BLaER1 (cell line): ENCODE data around the gene XPO1.
"Not testable (repeated sequence)": the region's sequence is repeated elsewhere in the genome, so short reads cannot be mapped to it uniquely, and the experiment has no call there.

ENCODE experiments used
- H3K27ac ChIP-seq: shearing (Covaris generic); formaldehyde crosslinking; 2 replicates; pipeline ENCODE4 v1.8.1; 2022
- H3K27me3 ChIP-seq: shearing (Covaris generic); formaldehyde crosslinking; 2 replicates; pipeline ENCODE4 v1.8.1; 2022
- H3K36me3 ChIP-seq: shearing (Covaris generic); formaldehyde crosslinking; 2 replicates; pipeline ENCODE4 v1.8.1; 2022
- H3K4me1 ChIP-seq: shearing (Covaris generic); formaldehyde crosslinking; 2 replicates; pipeline ENCODE4 v1.8.1; 2022
- H3K4me2 ChIP-seq: shearing (Covaris generic); formaldehyde crosslinking; 2 replicates; pipeline ENCODE4 v1.8.1; 2022
- H3K4me3 ChIP-seq: shearing (Covaris generic); formaldehyde crosslinking; 2 replicates; pipeline ENCODE4 v1.8.1; 2022
- H3K9ac ChIP-seq: shearing (Covaris generic); formaldehyde crosslinking; 2 replicates; pipeline ENCODE4 v1.8.1; 2022
- H3K9me3 ChIP-seq: shearing (Covaris generic); formaldehyde crosslinking; 2 replicates; pipeline ENCODE4 v1.8.1; 2022
- H4K20me1 ChIP-seq: shearing (Covaris generic); formaldehyde crosslinking; 2 replicates; pipeline ENCODE4 v1.8.1; 2022
- Cebpa-rat ChIP-seq: shearing (Covaris generic); IDR thresholded peaks from 2 replicates; pipeline ENCODE4 v1.8.1; 2022

XPO1 gene

GRCh38 chr2:61554604-61555003, 16.4 kb upstream of the XPO1 start:
- no peak for TF ChIP-seq Cebpa-rat
- no peaks in the 10 kb centered on the region for H3K4me1 ChIP-seq
- no peak overlapping the region for H3K4me2 ChIP-seq
- H4K20me1 ChIP-seq = no peaks in the 10 kb centered on the region
- no peaks in the 10 kb centered on the region for H3K36me3 ChIP-seq
- no peak overlapping the region for H3K9ac ChIP-seq
- no peaks in the 10 kb centered on the region for H3K9me3 ChIP-seq
- no peak overlapping the region for H3K4me3 ChIP-seq
- no peak overlapping the region for H3K27ac ChIP-seq
- no peaks in the 10 kb centered on the region for H3K27me3 ChIP-seq

GRCh38 chr2:61550375-61551209, 12.4 kb upstream of the XPO1 start:
- no peaks in the 10 kb centered on the region for H3K27me3 ChIP-seq
- no peak for TF ChIP-seq Cebpa-rat
- H3K27ac ChIP-seq = no peak overlapping the region
- no peak overlapping the region for H3K9ac ChIP-seq
- H3K4me3 ChIP-seq = no peak overlapping the region
- H4K20me1 ChIP-seq = no peaks in the 10 kb centered on the region
- no peaks in the 10 kb centered on the region for H3K36me3 ChIP-seq
- no peak overlapping the region for H3K4me2 ChIP-seq
- no peaks in the 10 kb centered on the region for H3K4me1 ChIP-seq
- H3K9me3 ChIP-seq = no peaks in the 10 kb centered on the region

GRCh38 chr2:61549546-61549945, 11.4 kb upstream of the XPO1 start:
- H3K9me3 ChIP-seq = no peaks in the 10 kb centered on the region

GRCh38 chr2:61543062-61543461, 4.9 kb upstream of the XPO1 start:
- H3K27ac ChIP-seq = no peak overlapping the region
- no peak overlapping the region for H3K4me2 ChIP-seq
- peaks cover 19% of the 10 kb centered on the region for H3K4me1 ChIP-seq
- no peaks in the 10 kb centered on the region for H4K20me1 ChIP-seq
- no peak for TF ChIP-seq Cebpa-rat
- H3K9ac ChIP-seq = no peak overlapping the region
- no peaks in the 10 kb centered on the region for H3K36me3 ChIP-seq
- H3K4me3 ChIP-seq = no peak overlapping the region
- no peaks in the 10 kb centered on the region for H3K9me3 ChIP-seq
- H3K27me3 ChIP-seq = no peaks in the 10 kb centered on the region

More at GRCh38 chr2:61549546-61549945, 11.4 kb upstream of the XPO1 start:
- no peaks in the 10 kb centered on the region for H4K20me1 ChIP-seq
- H3K4me1 ChIP-seq = no peaks in the 10 kb centered on the region
- no peaks in the 10 kb centered on the region for H3K36me3 ChIP-seq
- no peak overlapping the region for H3K4me2 ChIP-seq
- no peak for TF ChIP-seq Cebpa-rat
- H3K27ac ChIP-seq = no peak overlapping the region
- no peak overlapping the region for H3K9ac ChIP-seq
- H3K27me3 ChIP-seq = no peaks in the 10 kb centered on the region
- H3K4me3 ChIP-seq = no peak overlapping the region

- Histone ChIP-seq H3K4me1 (peaks cover 21% of the 10 kb centered on the region), H4K20me1 (peaks cover 13% of the 10 kb centered on the region)
- not testable (repeated sequence) for H3K9me3 ChIP-seq, H3K9ac ChIP-seq, H3K4me2 ChIP-seq, H3K27me3 ChIP-seq, H3K27ac ChIP-seq, H3K36me3 ChIP-seq, H3K4me3 ChIP-seq
Measured at GRCh38 chr2:61540167-61540566, 2.0 kb upstream of the XPO1 start.

GRCh38 chr2:61538920-61539520, 864 bp upstream of the XPO1 start:
- H3K9me3 ChIP-seq = no peaks in the 10 kb centered on the region
- H3K27me3 ChIP-seq = no peaks in the 10 kb centered on the region
- peaks cover 5% of the 10 kb centered on the region; the same call in 1 of the 2 replicates for H3K36me3 ChIP-seq
- H4K20me1 ChIP-seq = peaks cover 25% of the 10 kb centered on the region
- TF ChIP-seq Cebpa-rat = no peak
- peak overlapping the region; percentile 99 for H3K27ac ChIP-seq
- H3K4me2 ChIP-seq = peak overlapping the region; percentile 92
- H3K9ac ChIP-seq = peak overlapping the region; percentile 99
- peak overlapping the region; percentile 80 for H3K4me3 ChIP-seq
- peaks cover 33% of the 10 kb centered on the region for H3K4me1 ChIP-seq

- peak overlapping the region; percentile 99 for H3K9ac ChIP-seq
- H3K36me3 ChIP-seq = peaks cover 12% of the 10 kb centered on the region
- H3K9me3 ChIP-seq = no peaks in the 10 kb centered on the region
- H3K4me2 ChIP-seq = peak overlapping the region; percentile 85; the same call in 1 of the 2 replicates
- H4K20me1 ChIP-seq = peaks cover 36% of the 10 kb centered on the region
- no peaks in the 10 kb centered on the region for H3K27me3 ChIP-seq
- TF ChIP-seq Cebpa-rat = no peak
- H3K27ac ChIP-seq = peak overlapping the region; percentile 99
- H3K4me3 ChIP-seq = peak overlapping the region; percentile 80
- peaks cover 44% of the 10 kb centered on the region for H3K4me1 ChIP-seq
Measured at GRCh38 chr2:61537950-61538199, 281 bp downstream of the XPO1 start.

GRCh38 chr2:61537277-61537949, 743 bp downstream of the XPO1 start:
- Histone ChIP-seq H3K36me3 (peaks cover 17% of the 10 kb centered on the region), H3K4me3 (peak overlapping the region; percentile 80), H3K27me3 (no peaks in the 10 kb centered on the region), H3K4me2 (peak overlapping the region; percentile 85), H3K4me1 (peaks cover 49% of the 10 kb centered on the region), H3K9ac (peak overlapping the region; percentile 99), H4K20me1 (peaks cover 41% of the 10 kb centered on the region), H3K27ac (peak overlapping the region; percentile 99), H3K9me3 (no peaks in the 10 kb centered on the region)
- no peak for TF ChIP-seq Cebpa-rat

- Histone ChIP-seq H3K9me3 (no peaks in the 10 kb centered on the region), H3K36me3 (peaks cover 22% of the 10 kb centered on the region), H3K4me3 (peak overlapping the region; percentile 80), H3K27me3 (no peaks in the 10 kb centered on the region), H3K4me2 (peak overlapping the region; percentile 85), H3K4me1 (peaks cover 53% of the 10 kb centered on the region), H4K20me1 (peaks cover 48% of the 10 kb centered on the region), H3K9ac (peak overlapping the region; percentile 99), H3K27ac (peak overlapping the region; percentile 99)
- TF ChIP-seq Cebpa-rat = no peak
Measured at GRCh38 chr2:61536572-61537276, 1.4 kb downstream of the XPO1 start.

GRCh38 chr2:61536180-61536571, 2.0 kb downstream of the XPO1 start:
- Histone ChIP-seq H3K4me1 (peaks cover 54% of the 10 kb centered on the region), H3K27me3 (no peaks in the 10 kb centered on the region), H3K36me3 (peaks cover 26% of the 10 kb centered on the region), H3K4me3 (peak overlapping the region; percentile 80), H3K9me3 (no peaks in the 10 kb centered on the region), H3K4me2 (peak overlapping the region; percentile 85), H4K20me1 (peaks cover 53% of the 10 kb centered on the region), H3K27ac (peak overlapping the region; percentile 99), H3K9ac (peak overlapping the region; percentile 99)
- TF ChIP-seq Cebpa-rat = no peak
